Measurements from ENCODE around the gene FOXP1.

Gene FOXP1

DNA sequence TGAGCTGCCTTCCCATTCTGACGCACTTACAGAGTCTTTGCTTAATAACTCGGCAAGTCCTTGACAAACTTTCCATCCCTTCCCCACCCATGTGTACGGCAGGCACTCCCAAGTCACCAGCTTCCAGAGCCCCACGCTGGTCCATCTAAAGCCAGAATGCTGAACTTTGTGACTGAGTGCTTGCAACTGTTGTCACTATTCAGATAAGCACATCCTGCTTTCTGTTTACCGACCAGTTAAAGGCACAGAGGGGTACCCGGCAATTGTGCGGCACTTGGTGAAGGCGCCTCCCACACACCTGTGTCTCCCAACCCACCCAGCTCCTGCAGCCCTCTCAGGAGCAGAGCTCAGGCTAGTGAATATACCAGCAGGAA is 430.6 kb downstream of the FOXP1 start:
- no peak for DNase-seq (ENCODE audit: low spot score)
- H3K4me1 ChIP-seq (ENCODE audit: insufficient read depth, poor library complexity, severe bottlenecking) = peaks cover 5% of the 10 kb centered on the region

DNA sequence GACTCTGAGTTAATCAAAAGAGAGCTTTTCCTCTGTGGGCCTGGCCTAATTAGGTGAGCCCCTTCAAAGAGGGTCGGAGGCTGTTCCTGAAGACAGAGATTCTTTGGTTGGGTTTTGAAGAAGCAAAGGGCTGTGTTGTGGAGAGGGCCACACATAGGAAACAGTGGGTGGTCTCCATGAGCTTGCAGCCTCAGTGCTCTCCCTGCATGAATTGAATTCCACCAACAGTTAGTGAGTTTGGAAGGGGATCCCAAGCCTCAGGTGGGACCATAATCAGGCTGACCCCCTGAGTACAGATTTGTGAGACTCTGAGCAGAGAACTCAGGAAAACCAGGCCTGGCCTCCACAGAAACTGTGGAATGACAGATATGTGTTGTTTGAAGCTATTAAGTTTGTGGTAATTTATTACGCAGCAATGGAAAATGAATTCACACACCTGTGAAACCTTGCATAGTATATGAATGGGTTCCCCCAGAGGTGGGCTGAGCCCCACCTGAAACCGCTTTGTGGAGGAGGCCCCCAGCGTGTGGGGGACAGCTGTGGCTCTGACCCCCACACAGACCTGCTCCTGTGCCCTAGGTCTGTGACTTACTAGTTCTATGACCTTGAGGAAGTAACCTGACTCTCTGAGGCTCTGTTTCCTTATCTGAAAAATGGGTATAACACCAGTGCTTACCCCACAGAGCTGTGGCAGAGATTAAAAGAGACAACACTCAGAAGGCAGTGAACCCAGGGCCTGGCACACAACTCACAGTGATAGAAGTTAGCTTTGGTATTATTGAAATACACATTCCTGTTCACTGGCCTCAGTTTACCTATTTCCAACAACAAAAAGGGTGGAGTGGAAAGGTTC is 431.3 kb downstream of the FOXP1 start:
- Histone ChIP-seq H3K27ac (ENCODE audit: poor library complexity, severe bottlenecking) (no peak overlapping the region), H3K27me3 (ENCODE audit: insufficient read depth, poor library complexity, severe bottlenecking) (no peaks in the 10 kb centered on the region), H3K36me3 (ENCODE audit: low read depth) (no peaks in the 10 kb centered on the region), H3K9me3 (ENCODE audit: severe bottlenecking) (no peaks in the 10 kb centered on the region), H3K4me1 (ENCODE audit: insufficient read depth, poor library complexity, severe bottlenecking) (peaks cover 5% of the 10 kb centered on the region), H3K4me3 (ENCODE audit: severe bottlenecking) (no peak overlapping the region)
- TF ChIP-seq, protein P1, sequence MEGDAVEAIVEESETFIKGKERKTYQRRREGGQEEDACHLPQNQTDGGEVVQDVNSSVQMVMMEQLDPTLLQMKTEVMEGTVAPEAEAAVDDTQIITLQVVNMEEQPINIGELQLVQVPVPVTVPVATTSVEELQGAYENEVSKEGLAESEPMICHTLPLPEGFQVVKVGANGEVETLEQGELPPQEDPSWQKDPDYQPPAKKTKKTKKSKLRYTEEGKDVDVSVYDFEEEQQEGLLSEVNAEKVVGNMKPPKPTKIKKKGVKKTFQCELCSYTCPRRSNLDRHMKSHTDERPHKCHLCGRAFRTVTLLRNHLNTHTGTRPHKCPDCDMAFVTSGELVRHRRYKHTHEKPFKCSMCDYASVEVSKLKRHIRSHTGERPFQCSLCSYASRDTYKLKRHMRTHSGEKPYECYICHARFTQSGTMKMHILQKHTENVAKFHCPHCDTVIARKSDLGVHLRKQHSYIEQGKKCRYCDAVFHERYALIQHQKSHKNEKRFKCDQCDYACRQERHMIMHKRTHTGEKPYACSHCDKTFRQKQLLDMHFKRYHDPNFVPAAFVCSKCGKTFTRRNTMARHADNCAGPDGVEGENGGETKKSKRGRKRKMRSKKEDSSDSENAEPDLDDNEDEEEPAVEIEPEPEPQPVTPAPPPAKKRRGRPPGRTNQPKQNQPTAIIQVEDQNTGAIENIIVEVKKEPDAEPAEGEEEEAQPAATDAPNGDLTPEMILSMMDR (IDR thresholded peaks at IDR 0.05; ENCODE audit: poor library complexity, severe bottlenecking) = no peak
- ATAC-seq (ENCODE audit: low read depth) = no peak
- no peak for DNase-seq (ENCODE audit: low spot score)

More for the DNA sequence above, 430.6 kb downstream of the FOXP1 start:
- Histone ChIP-seq H3K9me3 (ENCODE audit: severe bottlenecking) (no peaks in the 10 kb centered on the region), H3K36me3 (ENCODE audit: low read depth) (no peaks in the 10 kb centered on the region), H3K27me3 (ENCODE audit: insufficient read depth, poor library complexity, severe bottlenecking) (no peaks in the 10 kb centered on the region), H3K27ac (ENCODE audit: poor library complexity, severe bottlenecking) (no peak overlapping the region), H3K4me3 (ENCODE audit: severe bottlenecking) (no peak overlapping the region)
- ATAC-seq (ENCODE audit: low read depth) = no peak
- TF ChIP-seq, protein P1 (IDR thresholded peaks at IDR 0.05; ENCODE audit: poor library complexity, severe bottlenecking) = no peak

DNA sequence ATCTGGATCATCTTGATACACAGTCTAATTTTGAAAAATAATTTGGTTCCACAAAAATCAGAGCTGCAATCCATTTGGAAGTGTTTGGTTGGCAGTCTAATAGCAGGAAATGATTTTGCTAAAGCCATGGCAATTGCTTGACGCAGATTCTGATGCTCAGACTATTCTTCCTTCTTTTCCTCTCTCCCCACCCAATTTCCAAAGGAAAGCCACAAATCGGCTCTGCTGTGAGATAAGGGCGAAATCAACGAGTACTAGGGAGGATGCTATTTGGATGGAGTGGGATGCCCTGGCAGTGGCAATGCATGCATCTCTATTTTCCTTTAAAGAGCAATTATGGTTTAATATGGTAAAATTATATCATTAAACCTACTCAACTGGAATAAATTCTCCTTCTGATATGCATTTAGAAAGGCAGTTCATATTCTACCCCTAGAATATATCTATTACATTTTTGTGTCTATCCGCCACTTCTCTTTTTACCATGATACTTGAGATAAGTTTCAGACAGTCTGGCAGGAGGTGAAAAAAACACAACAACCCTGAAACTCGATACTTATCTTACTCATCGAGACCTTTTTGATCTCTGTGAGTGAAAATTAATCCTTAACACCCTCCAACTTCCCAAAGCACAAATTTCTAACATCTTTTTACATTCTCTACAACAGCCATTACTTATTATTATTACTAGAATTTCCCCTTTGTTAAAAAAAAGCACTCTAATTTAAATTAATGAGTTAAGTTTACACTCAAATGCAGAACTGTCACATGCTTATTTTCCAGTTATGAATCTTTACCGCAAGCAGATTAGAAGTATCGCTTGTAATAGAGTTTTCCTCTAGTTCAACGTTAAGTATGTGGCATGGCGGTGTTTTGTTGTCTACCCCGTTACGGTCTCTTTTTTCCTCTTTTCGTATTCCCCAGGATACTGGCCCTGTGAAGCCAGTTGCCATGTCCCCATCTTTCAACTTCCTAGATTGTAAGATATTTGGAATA is 433.3 kb downstream of the FOXP1 start:
- TF ChIP-seq, protein P1 (IDR thresholded peaks at IDR 0.05; ENCODE audit: poor library complexity, severe bottlenecking) = no peak
- H3K4me3 ChIP-seq (ENCODE audit: severe bottlenecking) = no peak overlapping the region
- H3K36me3 ChIP-seq (ENCODE audit: low read depth) = no peaks in the 10 kb centered on the region
- no peaks in the 10 kb centered on the region for H3K9me3 ChIP-seq (ENCODE audit: severe bottlenecking)
- no peaks in the 10 kb centered on the region for H3K27me3 ChIP-seq (ENCODE audit: insufficient read depth, poor library complexity, severe bottlenecking)
- H3K27ac ChIP-seq (ENCODE audit: poor library complexity, severe bottlenecking) = no peak overlapping the region
- ATAC-seq (ENCODE audit: low read depth) (no peak), DNase-seq (ENCODE audit: low spot score) (no peak)
- peaks cover 5% of the 10 kb centered on the region for H3K4me1 ChIP-seq (ENCODE audit: insufficient read depth, poor library complexity, severe bottlenecking)

DNA sequence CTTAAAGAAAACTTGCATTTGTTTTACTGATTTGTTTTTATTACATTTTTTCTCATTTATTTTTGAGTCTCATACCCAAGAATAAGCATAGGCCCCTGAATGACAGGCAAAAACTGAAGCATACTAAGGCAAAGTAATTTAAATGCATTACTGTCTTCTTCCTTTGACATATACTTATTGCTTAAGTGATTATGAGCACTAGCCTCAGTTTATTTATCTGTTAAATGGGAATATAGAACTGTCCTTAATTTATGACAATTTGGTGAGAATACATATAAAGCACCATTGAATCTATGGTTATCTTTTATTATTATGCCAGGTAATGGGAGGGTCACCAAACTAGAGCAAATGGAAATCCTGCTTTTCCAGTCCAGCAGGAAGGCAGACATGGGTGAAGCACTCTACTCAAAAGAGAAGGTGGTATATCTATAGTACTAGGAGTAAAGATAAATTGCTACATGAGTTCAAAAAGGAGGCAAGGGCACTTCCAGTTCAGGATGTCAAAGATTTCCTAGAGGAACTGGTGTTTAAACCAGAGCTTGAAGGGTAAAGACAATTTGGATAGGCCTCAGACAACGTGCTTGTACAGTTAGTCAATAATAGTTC is 435.0 kb downstream of the FOXP1 start:
- no peaks in the 10 kb centered on the region for H3K36me3 ChIP-seq (ENCODE audit: low read depth)
- no peak overlapping the region for H3K4me3 ChIP-seq (ENCODE audit: severe bottlenecking)
- no peaks in the 10 kb centered on the region for H3K27me3 ChIP-seq (ENCODE audit: insufficient read depth, poor library complexity, severe bottlenecking)
- ATAC-seq (ENCODE audit: low read depth) = no peak
- TF ChIP-seq, protein P1 (IDR thresholded peaks at IDR 0.05; ENCODE audit: poor library complexity, severe bottlenecking) = no peak
- no peak for DNase-seq (ENCODE audit: low spot score)
- peaks cover 5% of the 10 kb centered on the region for H3K4me1 ChIP-seq (ENCODE audit: insufficient read depth, poor library complexity, severe bottlenecking)
- H3K27ac ChIP-seq (ENCODE audit: poor library complexity, severe bottlenecking) = no peak overlapping the region
- H3K9me3 ChIP-seq (ENCODE audit: severe bottlenecking) = no peaks in the 10 kb centered on the region
